Measurements from ENCODE around the gene DUXA.

- TF ChIP-seq CTCF (IDR thresholded peaks at IDR 0.05), result no peak
- no peak for TF ChIP-seq ZFX (IDR thresholded peaks at IDR 0.05; ENCODE audit: borderline replicate concordance)
Measured at GRCh38 chr19:57165846-57166245, 1.4 kb downstream of the DUXA start.

Data from 22Rv1 (cell line).